Endothelial cell of umbilical vein (primary cell): ENCODE data around the gene ABHD14A. TPM values are rescaled to one million over a fixed set of nuclear protein-coding genes. Genes with fewer than 3 reads are reported as not detected.
A peak's percentile ranks its signal among the peaks of the same experiment; 100 is the strongest.

ENCODE experiments used
- Bru-seq: library from RNA; stranded (reverse); fragments of 400-500 nt; gene quantifications from one replicate; lab custom pipeline; 2021; lab: Mats Ljungman, UMichigan
- BruChase-seq, 2 experiments: library from RNA; stranded (reverse); fragments of 400-500 nt; gene quantifications; one replicate each; lab custom pipeline; 2021; lab: Mats Ljungman, UMichigan
- BruUV-seq: library from RNA; stranded (reverse); fragments of 400-500 nt; replicated peaks from 2 replicates; lab custom pipeline; 2021; lab: Mats Ljungman, UMichigan
- CTCF ChIA-PET: fragments of 300-600, 350-600 bp; sonication (Branson Sonifier 250); formaldehyde crosslinking; loops from one replicate; lab custom pipeline; 2021; ENCODE audit warnings: antibody characterized with exemption, inconsistent platforms; lab: Charles Lee
- POLR2A ChIA-PET: fragments of 300-600, 350-600 bp; sonication (Branson Sonifier 250); formaldehyde crosslinking; loops from one replicate; lab custom pipeline; 2021; ENCODE audit warnings: antibody characterized with exemption, inconsistent platforms; lab: Charles Lee
- DNase-seq: peaks from one replicate; pipeline ENCODE4 v3.0.0-alpha.2; 2011; ENCODE audit warnings: low read depth, low spot score
- FAIRE-seq: peaks from 2 replicates; lab custom pipeline; 2011; peaks lifted over from hg19 to GRCh38; lab: Jason Lieb, UNC
- H2AFZ ChIP-seq: 2 replicates; pipeline ENCODE4 v1.6.0; 2012; ENCODE audit warnings: low read depth, low read length, control low read depth, inconsistent platforms
- H3K27ac ChIP-seq: 2 replicates; pipeline ENCODE4 v1.5.1; 2011; ENCODE audit warnings: low read depth, mild to moderate bottlenecking, control low read depth, low read length, moderate library complexity; ENCODE audit not compliant: insufficient read depth
- H3K27me3 ChIP-seq, 2 experiments: 2 replicates each; pipeline versions ENCODE4 v1.6.0 to v1.6.1; 2011; ENCODE audit warnings: low read length in 2 of 2, mixed read lengths in 1 of 2; ENCODE audit not compliant: control insufficient read depth in 2 of 2, insufficient read depth in 2 of 2
- H3K36me3 ChIP-seq, 2 experiments: 2 replicates in 1 of 2; 3 replicates in 1 of 2; pipeline ENCODE4 v1.5.1; 2011; ENCODE audit warnings: low read length in 2 of 2, mild to moderate bottlenecking in 1 of 2, moderate library complexity in 1 of 2; ENCODE audit not compliant: control insufficient read depth in 2 of 2, insufficient read depth in 2 of 2; ENCODE audit errors: extremely low read depth in 1 of 2
- H3K4me1 ChIP-seq: 3 replicates; pipeline ENCODE4 v1.5.1; 2011; ENCODE audit warnings: mild to moderate bottlenecking, low read length; ENCODE audit not compliant: control insufficient read depth, insufficient read depth; ENCODE audit errors: extremely low read depth
- H3K4me2 ChIP-seq: 2 replicates; pipeline ENCODE4 v1.6.1; 2011; ENCODE audit warnings: low read length, control low read depth, mixed read lengths; ENCODE audit not compliant: insufficient read depth
- H3K4me3 ChIP-seq, 3 experiments: fragments of 200-600 bp in 1 of 3; sonication (generic), shearing (Covaris generic) in 1 of 3; replicated peaks in 1 of 3; 2 replicates each; pipeline ENCODE4 v1.5.1; 2011 to 2016; ENCODE audit warnings: control low read depth in 3 of 3, low read length in 3 of 3, mild to moderate bottlenecking in 2 of 3, inconsistent platforms in 1 of 3, low read depth in 1 of 3, moderate library complexity in 1 of 3; ENCODE audit not compliant: insufficient read depth in 1 of 3
- H3K79me2 ChIP-seq: 2 replicates; pipeline ENCODE4 v1.6.0; 2012; ENCODE audit warnings: low read length, inconsistent platforms; ENCODE audit not compliant: control insufficient read depth, insufficient read depth
- H3K9ac ChIP-seq: replicated peaks from 2 replicates; pipeline ENCODE3; 2011; ENCODE audit warnings: low read length, control low read depth; ENCODE audit not compliant: insufficient read depth; ENCODE audit errors: extremely low read depth
- H3K9me1 ChIP-seq: replicated peaks from 3 replicates; pipeline ENCODE4 v1.6.0; 2011; ENCODE audit warnings: mild to moderate bottlenecking, low read length; ENCODE audit not compliant: control insufficient read depth, insufficient read depth; ENCODE audit errors: extremely low read depth
- H3K9me3 ChIP-seq: replicated peaks from 2 replicates; pipeline ENCODE4 v1.5.1; 2012; ENCODE audit warnings: low read length, inconsistent platforms; ENCODE audit not compliant: control insufficient read depth, insufficient read depth
- H4K20me1 ChIP-seq: replicated peaks from 2 replicates; pipeline ENCODE3; 2011; ENCODE audit warnings: mild to moderate bottlenecking, low read length; ENCODE audit not compliant: control insufficient read depth, insufficient read depth; ENCODE audit errors: extremely low read depth
- GATA2 ChIP-seq: IDR thresholded peaks from 2 replicates; pipeline ENCODE4 v1.7.0; 2011; ENCODE audit warnings: low read depth, mild to moderate bottlenecking, moderate library complexity, mixed read lengths, low read length; ENCODE audit not compliant: insufficient read length, insufficient read depth
- POLR2A ChIP-seq: IDR thresholded peaks from 2 replicates; pipeline ENCODE4 v1.6.1; 2012; ENCODE audit warnings: low read depth, mild to moderate bottlenecking, control low read depth, low read length
- POLR2AphosphoS5 ChIP-seq: IDR thresholded peaks from 2 replicates; pipeline ENCODE4 v1.6.1; 2012; ENCODE audit warnings: low read depth, mild to moderate bottlenecking, control low read depth, low read length, moderate library complexity; ENCODE audit not compliant: insufficient read depth
- dilution Hi-C: fragments of 300-500 bp; cut with MboI; formaldehyde crosslinking; loops from one replicate; pipeline ENCODE4 v1.15.0; 2019; ENCODE audit warnings: low sequenced_read_pairs; ENCODE audit not compliant: extremely low pct_ligation_motif_present
- intact Hi-C: fragments of 100-400 bp; cut with micrococcal nuclease; formaldehyde crosslinking; loops from one replicate; pipeline ENCODE4 v1.10.0; 2022
- long read RNA-seq: library from polyadenylated mRNA; stranded (forward); transcript quantifications from one replicate; pipeline ENCODE4 v2.0.0, GENCODE V29; 2021
- polyA minus RNA-seq, 3 experiments: library from RNA; depleted of rRNA, polyadenylated mRNA; stranded (reverse); fragments of >200 nt; gene quantifications; 1 replicate in 1 of 3; 2 replicates in 2 of 3; pipeline ENCODE4 v1.2.3, GENCODE V29; 2011
- polyA plus RNA-seq, 4 experiments: library from polyadenylated mRNA; depleted of rRNA in 3 of 4; stranded (reverse) in 3 of 4; unstranded in 1 of 4; fragments of >200 nt; gene quantifications; 2 replicates each; pipeline versions ENCODE4 v1.2.1 to v1.2.3, GENCODE V29; 2011 to 2012; ENCODE audit warnings: missing spikeins in 1 of 4
- total RNA-seq: library from RNA; stranded (reverse); gene quantifications from 2 replicates; pipeline ENCODE4 v1.2.3, GENCODE V29; 2021

ABHD14A gene
- 6.6 and 8.2 TPM in 2 replicates for total RNA-seq
- 23.7 and 30.6 TPM in 2 replicates for polyA plus RNA-seq
- 15.3 and 19.4 TPM in 2 replicates for polyA plus RNA-seq (2011; cell fraction: cytosol; rRNA removed)
- polyA plus RNA-seq (2011; cell fraction: nucleus; rRNA removed) = 5.9 and 6.3 TPM in 2 replicates
- 7.2 and 7.6 TPM in 2 replicates for polyA plus RNA-seq (2012)
- polyA minus RNA-seq = 7.7 and 7.9 TPM in 2 replicates
- polyA minus RNA-seq (2011; cell fraction: cytosol; rRNA and poly(A)+ RNA removed) = 16.3 TPM
- polyA minus RNA-seq (2011; cell fraction: nucleus; rRNA and poly(A)+ RNA removed) = 1.5 TPM in 1 of 2 replicates, not detected in the other
- Bru-seq, nascent RNA = percentile 45 among the genes with signal in this experiment
- percentile 52 among the genes with signal in this experiment for BruChase-seq, experiment 1, labeled RNA remaining after a 6-hour chase
- BruChase-seq, experiment 2, labeled RNA remaining after a 2-hour chase = percentile 42 among the genes with signal in this experiment
- long read RNA-seq, transcript ABHD14A-201 (5 exons, 1,062 nt) = major isoform, 17 of 32 reads
- long read RNA-seq, partial matches to known transcripts = 2 of 32 reads
- long read RNA-seq, other reads (novel, unspliced or antisense) = 13 of 32 reads

GRCh38 chr3:51974963-51975851 lies at the start of gene ABHD14A:
ABHD14A (plus strand) TSS chr3:51975064; CDS start chr3:51975136, 72 bp downstream.
- Histone ChIP-seq H3K9ac (peak within 1 kb of the TSS; percentile 56), H3K27ac (peak within 1 kb of the TSS; percentile 55), H3K4me2 (peak within 1 kb of the TSS; percentile 67), H3K4me3 (peak within 1 kb of the TSS; percentile 12 to 68 (median 63)), H3K79me2 (no peaks in the 10 kb centered on the region), H2AFZ (peak within 1 kb of the TSS; percentile 79), H3K36me3 (no peaks in the 10 kb centered on the region), H4K20me1 (no peaks in the 10 kb centered on the region), H3K9me3 (no peaks in the 10 kb centered on the region), H3K4me1 (peaks cover 22% of the 10 kb centered on the region), H3K9me1 (no peaks in the 10 kb centered on the region), H3K27me3 (no peaks in the 10 kb centered on the region)
- intact Hi-C loops = loop anchor here (1.0 kb wide), 3 partner anchors 8 to 33 kb away; partner anchors contain the start of genes ACY1 and PARP3
- dilution Hi-C loops = no loop called here
- ChIA-PET POLR2A (no interaction called here), CTCF (interaction anchor here (0.7 to 3.3 kb wide), 8 partner anchors 7 to 78 kb away, joined by 3 to 46 read pairs (median 3); partner anchors contain the start of genes ACY1, PARP3, RPL29 and RRP9)
- no TSS peak for BruUV-seq
- TF ChIP-seq GATA2 (no peak), POLR2AphosphoS5 (peak; percentile 88), POLR2A (peak; percentile 87)
- DNase-seq = peak; percentile 63
- FAIRE-seq = peak; percentile 49
